Measurements from ENCODE around the gene NKX2-4.

Gene NKX2-4

DNA sequence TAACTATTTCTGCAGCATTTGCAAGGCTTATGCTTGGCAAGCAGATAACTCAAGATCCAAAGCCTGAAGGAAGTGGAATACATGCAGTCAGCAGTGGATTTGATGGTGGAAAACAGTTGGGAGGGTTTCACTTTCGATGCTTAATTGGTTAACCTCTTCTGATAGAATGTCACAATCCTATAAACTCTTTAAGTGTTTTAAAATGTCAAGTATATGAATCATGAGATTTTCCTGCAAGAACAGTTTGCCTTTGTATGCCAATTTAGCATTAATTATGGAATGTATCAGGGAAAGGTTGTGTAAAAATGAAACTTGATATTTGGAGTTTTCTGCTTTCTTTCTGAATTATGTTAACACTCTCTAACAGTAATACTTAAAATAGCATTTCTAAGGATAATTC is 36.6 kb downstream of the NKX2-4 start:
- DNase-seq (ENCODE audit: low spot score): no peak

DNA sequence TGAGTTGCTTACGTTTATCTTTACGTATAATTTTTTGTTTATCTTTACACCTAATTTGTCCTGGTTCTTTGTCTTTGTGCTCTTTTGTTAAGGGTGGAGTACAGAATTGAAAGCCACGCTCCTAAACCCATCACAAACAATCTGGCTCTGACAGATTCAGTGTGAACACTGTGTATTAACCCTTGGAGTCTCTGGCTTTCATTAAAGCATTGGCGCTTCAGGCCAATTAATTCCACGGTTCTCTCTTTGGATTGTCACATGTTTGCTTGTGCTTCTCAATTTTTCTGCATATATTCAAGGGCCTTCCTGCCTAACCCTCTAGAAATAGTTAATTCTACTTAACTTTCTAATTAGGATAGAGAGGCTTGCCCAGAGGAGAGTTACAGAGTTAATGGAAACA is 38.6 kb downstream of the NKX2-4 start:
- no peak for DNase-seq (ENCODE audit: low spot score)

DNA sequence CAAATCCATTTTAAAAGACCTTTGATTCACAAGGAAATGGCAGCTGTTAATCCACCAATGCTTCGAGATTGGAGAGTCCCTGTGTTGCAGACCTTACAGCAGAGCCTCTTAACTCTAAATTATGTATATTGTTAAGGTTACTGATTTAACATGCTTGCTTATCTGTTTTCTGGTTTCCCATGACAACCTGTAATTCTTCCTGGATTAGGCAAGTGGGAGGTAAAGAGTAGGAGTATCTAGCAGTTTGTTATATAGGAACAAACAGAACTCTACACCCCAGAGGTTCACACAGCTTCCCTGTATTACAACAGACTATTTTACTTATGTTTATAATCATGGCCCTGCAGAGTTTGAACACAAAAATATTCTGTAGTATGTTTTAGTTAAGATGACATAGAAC is 39.5 kb downstream of the NKX2-4 start:
- DNase-seq (ENCODE audit: low spot score): no peak

GRCh38 chr20:21356386-21356785 is 40.9 kb downstream of the NKX2-4 start:
- DNase-seq (ENCODE audit: low spot score): no peak

GRCh38 chr20:21355981-21356380 is 41.3 kb downstream of the NKX2-4 start:
- DNase-seq (ENCODE audit: low spot score): no peak

GRCh38 chr20:21353236-21353635 is 44.1 kb downstream of the NKX2-4 start:
- no peak for DNase-seq (ENCODE audit: low spot score)

DNA sequence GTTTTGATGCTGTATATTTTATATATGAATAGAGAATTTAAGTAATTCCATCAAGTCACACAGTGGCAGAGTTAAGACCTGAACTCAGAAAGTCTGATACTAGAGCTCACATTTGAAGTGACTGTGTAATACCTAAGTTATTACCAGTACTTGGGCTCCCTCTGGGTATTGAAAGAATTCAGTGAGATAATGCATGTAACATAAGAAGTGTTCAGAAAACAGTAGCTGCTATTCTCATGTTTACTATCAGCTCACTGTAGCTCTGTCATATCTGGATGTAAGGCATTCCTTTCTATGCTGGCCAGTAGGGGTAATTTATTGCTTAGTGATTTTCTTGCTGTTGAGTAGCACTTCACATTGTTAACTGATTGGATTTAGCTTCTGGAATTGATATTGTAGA is 44.6 kb downstream of the NKX2-4 start:
- no peak for DNase-seq (ENCODE audit: low spot score)

Measured in CD4-positive, alpha-beta T cell treated with Interleukin-15 for 4 hours (primary cell).